HCT116 (cell line): Measurements from ENCODE around the gene GPC5. TPM values are rescaled to one million over a fixed set of nuclear protein-coding genes. Genes with fewer than 3 reads are reported as not detected.

Experiments used
- CEBPB ChIP-seq: IDR thresholded peaks from 2 replicates; pipeline ENCODE4 v1.6.1; 2012; ENCODE audit warnings: low read depth
- CTCF ChIP-seq, 3 experiments: fragments of 200-600 bp in 1 of 3; sonication (generic) in 1 of 3; IDR thresholded peaks in 2 of 3; conservative IDR thresholded peaks in 1 of 3; 2 replicates each; pipeline ENCODE4 v1.5.1; 2012 to 2017; ENCODE audit warnings: low read depth in 2 of 3, low read length in 2 of 3, antibody characterized with exemption in 1 of 3, borderline replicate concordance in 1 of 3, control low read depth in 1 of 3, mild to moderate bottlenecking in 1 of 3, mixed read lengths in 1 of 3, mixed run types in 1 of 3, moderate library complexity in 1 of 3; ENCODE audit not compliant: insufficient read depth in 1 of 3
- EGR1 ChIP-seq: IDR thresholded peaks from 2 replicates; pipeline ENCODE4 v1.6.1; 2012; ENCODE audit warnings: low read depth
- ELF1 ChIP-seq: IDR thresholded peaks from 2 replicates; pipeline ENCODE4 v1.6.1; 2012; ENCODE audit warnings: low read depth, borderline replicate concordance
- FOSL1 ChIP-seq: IDR thresholded peaks from 2 replicates; pipeline ENCODE4 v1.6.1; 2012; ENCODE audit warnings: low read depth
- POLR2A ChIP-seq: IDR thresholded peaks from 2 replicates; pipeline ENCODE4 v1.7.0; 2011; ENCODE audit warnings: borderline replicate concordance; ENCODE audit not compliant: insufficient read depth, insufficient read length; ENCODE audit errors: extremely low read depth
- POLR2AphosphoS5 ChIP-seq: IDR thresholded peaks from 2 replicates; pipeline ENCODE4 v1.6.1; 2011; ENCODE audit warnings: mild to moderate bottlenecking, low read depth, low read length, moderate library complexity
- TCF7L2 ChIP-seq: IDR thresholded peaks from 2 replicates; pipeline ENCODE4 v1.7.0; 2011; ENCODE audit warnings: borderline replicate concordance, inconsistent platforms; ENCODE audit not compliant: insufficient read depth, insufficient read length; ENCODE audit errors: extremely low read depth
- YY1 ChIP-seq: IDR thresholded peaks from 2 replicates; pipeline ENCODE4 v1.6.1; 2011; ENCODE audit warnings: low read length, low read depth, moderate library complexity, mild to moderate bottlenecking; ENCODE audit not compliant: insufficient replicate concordance; ENCODE audit errors: extremely low read depth
- ZBTB33 ChIP-seq: IDR thresholded peaks from 2 replicates; pipeline ENCODE4 v1.6.1; 2011; ENCODE audit warnings: mild to moderate bottlenecking, low read length, moderate library complexity; ENCODE audit not compliant: insufficient replicate concordance; ENCODE audit errors: extremely low read depth
- ZFX ChIP-seq: fragments of 450-650 bp; IDR thresholded peaks from 2 replicates; pipeline ENCODE4 v1.6.1; 2017
- ZNF274 ChIP-seq: fragments of 200-500 bp; sonication (Bioruptor generic); IDR thresholded peaks from 2 replicates; pipeline ENCODE4 v1.6.1; 2014; ENCODE audit warnings: mild to moderate bottlenecking, low read depth, low read length, inconsistent platforms
- total RNA-seq: library from RNA; stranded (reverse); gene quantifications from one replicate; pipeline ENCODE4 v1.2.1, GENCODE V29; 2021; ENCODE audit not compliant: unreplicated experiment

The GPC5 gene
- total RNA-seq, 1 experiment from 2014 or later = not detected

- TF ChIP-seq ZBTB33 (no peak), ZNF274 (no peak), TCF7L2 (no peak), CEBPB (no peak), YY1 (no peak), EGR1 (no peak), FOSL1 (no peak), ZFX (no peak), POLR2AphosphoS5 (no peak), POLR2A (no peak), CTCF (IDR thresholded peaks at IDR 0.05 in 2 of 3, conservative IDR thresholded peaks at IDR 0.05 in 1 of 3; ENCODE audit: borderline replicate concordance in 1 of 3, insufficient read depth in 1 of 3, low read depth in 2 of 3, low read length in 2 of 3) (no peak), ELF1 (no peak)
These were observed 193.9 kb downstream of the GPC5 start (continued) for GRCh38 chr13:91592056-91593014.
